IPS-18c (cell line): Measurements from ENCODE around the gene GEMIN7.
"Not testable (repeated sequence)": the region's sequence is repeated elsewhere in the genome, so short reads cannot be mapped to it uniquely, and the experiment has no call there.

ENCODE experiments used
- H3K4me3 ChIP-seq: 2 replicates; pipeline ENCODE4 v1.7.0; 2013; ENCODE audit warnings: low read depth, mild to moderate bottlenecking, low read length, moderate library complexity; ENCODE audit not compliant: insufficient read depth
- H3K9me3 ChIP-seq: one replicate; pipeline ENCODE4 v1.6.1; 2013; ENCODE audit warnings: mild to moderate bottlenecking, low read length, moderate library complexity; ENCODE audit not compliant: control insufficient read depth, insufficient read depth

Gene GEMIN7

DNA sequence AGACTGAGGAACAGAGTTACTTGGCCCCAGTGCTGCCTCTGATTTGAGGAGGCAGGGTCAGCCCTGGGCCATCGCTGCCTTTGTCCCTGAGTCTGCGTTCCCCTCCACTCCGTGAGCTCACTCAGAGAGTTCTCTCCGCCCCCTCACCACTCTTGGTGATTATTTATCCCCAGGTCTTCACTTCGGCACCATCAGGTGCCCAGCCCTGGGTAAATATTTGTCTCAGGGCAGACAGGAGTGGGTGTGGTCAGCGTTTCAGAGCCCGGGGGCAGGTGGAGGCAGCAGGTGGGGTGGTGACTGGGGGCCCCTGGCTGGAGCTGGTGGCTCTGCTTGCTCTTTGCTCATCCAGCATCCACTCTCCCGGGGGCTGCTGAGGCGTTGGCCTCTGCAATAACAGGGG, 34.6 kb downstream of the GEMIN7 start:
- Histone ChIP-seq H3K9me3 (no peaks in the 10 kb centered on the region), H3K4me3 (no peak overlapping the region)

DNA sequence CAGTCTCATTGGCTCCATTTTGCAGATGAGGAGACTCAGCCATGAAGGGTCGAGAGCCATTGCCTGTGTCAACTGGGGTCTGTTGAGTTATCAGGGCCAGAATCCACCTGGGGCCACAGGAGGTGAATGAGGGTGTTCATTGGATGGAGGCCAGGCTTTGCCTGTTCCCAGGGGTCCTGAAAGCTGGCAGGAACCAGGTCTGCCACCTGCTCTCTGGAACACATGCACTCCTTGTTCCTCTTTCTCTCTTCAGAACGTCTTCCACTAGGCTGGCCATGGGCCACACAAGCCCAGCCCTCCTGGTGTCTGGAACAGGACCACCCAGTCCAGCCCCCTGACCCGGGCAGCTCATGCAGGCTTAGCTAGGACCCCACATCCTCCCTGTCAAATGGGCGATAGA, 35.1 kb downstream of the GEMIN7 start:
- H3K9me3 ChIP-seq, result no peaks in the 10 kb centered on the region
- H3K4me3 ChIP-seq, result no peak overlapping the region

DNA sequence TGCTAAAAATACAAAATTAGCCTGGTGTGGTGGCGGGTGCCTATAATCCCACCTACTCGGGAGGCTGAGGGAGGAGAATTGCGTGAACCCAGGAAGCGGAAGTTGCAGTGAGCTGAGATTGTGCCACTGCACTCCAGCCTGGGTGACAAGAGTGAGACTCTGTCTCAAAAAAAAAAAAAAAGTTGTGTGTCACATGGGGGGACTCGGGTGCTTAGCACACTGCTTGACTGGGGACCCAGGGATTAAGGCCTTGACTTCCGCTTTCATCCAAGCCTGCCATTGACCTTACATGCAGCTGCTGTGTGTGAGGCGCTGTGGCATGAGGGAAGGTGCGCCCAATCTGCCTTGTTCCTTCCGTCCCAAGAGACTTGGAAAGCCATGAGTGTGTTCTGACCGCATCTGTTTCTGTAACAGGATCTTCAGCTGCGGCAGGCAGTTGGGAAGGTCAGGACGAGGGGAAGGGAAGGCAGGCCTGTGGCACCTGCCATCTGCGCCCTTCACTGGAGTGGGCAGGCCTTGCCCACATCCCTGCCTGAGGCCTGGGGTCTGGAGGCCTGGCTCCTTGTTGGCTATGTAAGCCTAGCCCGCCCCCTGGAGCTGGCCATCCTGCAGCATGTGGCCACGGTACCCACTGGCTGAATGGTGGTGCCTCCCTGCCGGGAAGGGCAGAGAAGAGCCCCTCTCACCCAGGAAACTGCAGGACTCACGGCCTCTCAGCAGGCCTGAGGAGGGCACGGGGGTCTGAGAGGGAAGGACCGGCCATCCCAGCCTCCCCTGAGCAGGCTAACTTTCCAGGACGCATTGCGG, 37.0 kb downstream of the GEMIN7 start:
- H3K4me3 ChIP-seq, result no peak overlapping the region; the same call in 1 of the 2 replicates
- H3K9me3 ChIP-seq, result no peaks in the 10 kb centered on the region

DNA sequence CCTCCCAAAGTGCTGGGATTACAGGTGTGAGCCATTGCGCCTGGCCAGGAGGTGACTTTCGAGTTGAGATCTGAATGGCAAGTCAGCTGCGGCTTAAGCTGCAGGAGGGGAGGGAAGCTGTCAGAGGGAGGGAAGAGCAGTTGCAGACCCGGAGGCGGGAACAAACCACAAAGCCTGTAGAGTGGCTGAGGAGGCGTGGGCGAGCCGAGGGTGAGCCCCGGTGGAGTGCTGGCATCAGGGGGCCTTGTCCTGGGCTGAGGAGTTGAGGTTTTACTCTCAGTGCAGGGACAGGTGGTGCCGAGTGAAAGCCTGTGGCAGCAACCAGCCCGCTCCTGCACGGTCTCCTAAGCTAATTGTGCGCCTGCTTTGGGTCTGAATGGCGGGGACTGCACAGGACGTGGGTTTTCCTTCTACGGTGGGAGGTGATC, 38.1 kb downstream of the GEMIN7 start:
- H3K9me3 ChIP-seq, result no peaks in the 10 kb centered on the region
- H3K4me3 ChIP-seq, result no peak overlapping the region

DNA sequence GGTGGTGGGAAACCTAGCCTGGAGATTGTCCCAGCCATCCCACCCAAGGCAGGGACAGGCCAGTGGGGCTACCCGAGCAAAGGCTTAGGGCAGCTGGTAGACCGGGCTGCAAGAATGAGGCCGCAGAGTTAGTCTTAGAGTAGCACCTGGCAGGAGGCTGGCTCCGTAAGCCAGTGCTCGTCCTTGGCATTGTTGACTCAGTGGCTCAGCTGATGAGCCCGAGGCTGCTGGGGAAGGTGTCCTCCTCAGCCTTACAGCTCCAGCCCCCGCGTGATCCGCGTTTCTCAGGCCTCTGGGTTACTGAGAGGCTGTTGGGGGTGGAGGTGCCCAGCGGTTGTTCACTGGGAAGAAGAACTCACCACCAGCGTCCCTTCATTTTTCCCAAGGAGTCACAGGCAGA, 38.6 kb downstream of the GEMIN7 start:
- no peak overlapping the region for H3K4me3 ChIP-seq
- H3K9me3 ChIP-seq, result no peaks in the 10 kb centered on the region

DNA sequence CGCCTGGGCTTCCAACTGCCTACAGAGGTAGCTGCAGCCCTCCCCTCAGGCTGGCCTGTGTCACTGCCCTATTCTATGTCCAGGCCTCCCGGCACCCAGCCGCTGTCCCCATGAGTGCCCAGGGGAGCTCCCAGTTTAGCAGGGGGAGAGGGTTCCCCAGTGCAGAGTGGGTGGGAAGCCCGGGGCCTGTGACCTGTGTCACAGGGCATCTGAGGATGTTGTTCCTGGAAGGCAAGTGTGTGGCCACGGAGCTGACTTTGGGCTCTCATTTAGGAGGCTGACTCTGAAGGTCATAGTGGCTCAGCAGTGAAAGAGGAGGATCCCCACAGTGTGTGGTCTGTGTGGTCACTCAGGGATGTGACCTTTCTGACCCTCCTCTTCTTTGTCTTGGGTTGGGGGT, 39.0 kb downstream of the GEMIN7 start:
- H3K4me3 ChIP-seq, result no peak overlapping the region

GRCh38 chr19:45118591-45119355, 39.7 kb downstream of the GEMIN7 start:
- not testable (repeated sequence) for H3K4me3 ChIP-seq, H3K9me3 ChIP-seq

More for the DNA sequence above, 39.0 kb downstream of the GEMIN7 start:
- H3K9me3 ChIP-seq, result no peaks in the 10 kb centered on the region

GRCh38 chr19:45119582-45119981, 40.5 kb downstream of the GEMIN7 start:
- Histone ChIP-seq H3K9me3 (no peaks in the 10 kb centered on the region), H3K4me3 (no peak overlapping the region)

DNA sequence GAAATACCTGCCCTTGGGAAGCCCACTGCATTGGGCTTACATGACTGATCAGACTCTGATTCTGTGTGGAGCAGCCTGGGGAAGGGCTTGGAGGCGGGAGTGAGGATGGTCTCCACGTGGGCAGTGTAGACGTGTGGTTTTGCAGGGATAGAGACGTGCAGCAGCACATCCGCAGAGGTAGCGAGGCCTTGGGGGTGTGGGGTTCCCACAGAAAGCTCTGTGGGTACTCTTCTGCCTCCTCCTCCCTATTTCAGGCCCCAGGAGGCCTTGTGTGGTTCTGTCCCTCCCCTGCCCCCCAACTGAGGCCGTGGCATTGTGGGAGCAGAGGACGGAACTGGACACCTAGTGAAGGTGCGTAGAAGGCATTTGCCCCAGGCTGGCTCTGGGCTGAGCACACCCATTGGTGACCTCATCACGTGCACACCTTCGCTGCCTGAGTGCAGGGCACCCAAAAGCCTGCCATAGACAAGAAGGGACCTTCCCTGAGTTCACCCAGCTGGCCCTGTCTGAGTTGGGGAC, 42.8 kb downstream of the GEMIN7 start:
- H3K9me3 ChIP-seq, result no peaks in the 10 kb centered on the region
- H3K4me3 ChIP-seq, result no peak overlapping the region

DNA sequence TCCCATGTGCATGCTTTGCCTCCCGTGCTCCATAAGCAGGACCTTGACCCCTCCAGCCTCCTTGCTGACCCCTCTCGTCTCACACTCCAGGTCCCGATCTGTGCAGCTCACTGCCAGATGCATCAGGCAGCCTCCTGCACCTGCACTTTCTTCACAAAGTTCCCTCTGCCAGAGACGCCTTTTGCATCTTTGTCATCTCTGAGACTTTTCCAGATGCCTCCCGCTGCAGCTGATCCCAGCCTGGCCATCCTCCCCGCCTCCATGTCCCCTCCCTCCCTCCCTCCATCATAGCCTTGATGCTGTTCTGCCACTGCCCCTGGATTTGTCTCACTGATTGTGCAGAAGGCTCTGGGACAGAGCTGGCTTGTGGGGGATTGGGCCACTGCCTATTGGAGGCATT, 43.8 kb downstream of the GEMIN7 start:
- no peak overlapping the region for H3K4me3 ChIP-seq

DNA sequence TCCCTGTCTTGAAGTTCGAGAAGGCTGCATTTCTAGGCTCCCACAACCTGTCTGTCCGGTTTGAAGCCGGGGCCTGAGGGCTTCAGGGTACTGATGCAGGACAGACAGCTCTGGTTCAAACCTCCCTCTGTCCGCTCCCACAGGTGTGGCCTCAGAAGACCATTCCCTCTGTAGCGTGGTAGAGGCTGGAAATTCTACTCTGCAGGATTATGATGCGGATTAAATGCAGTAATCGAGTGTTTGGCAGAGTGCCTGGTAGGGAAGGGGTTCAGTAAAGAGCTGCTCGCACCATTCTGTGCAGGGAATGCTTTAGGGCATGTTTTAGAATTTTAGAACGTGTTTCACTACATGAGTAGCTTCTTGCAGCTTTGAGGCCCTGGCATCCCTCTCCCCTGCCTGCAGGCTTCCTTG, 44.4 kb downstream of the GEMIN7 start:
- H3K4me3 ChIP-seq, result no peak overlapping the region
- no peaks in the 10 kb centered on the region for H3K9me3 ChIP-seq

More for the DNA sequence above, 43.8 kb downstream of the GEMIN7 start:
- no peaks in the 10 kb centered on the region for H3K9me3 ChIP-seq

GRCh38 chr19:45124021-45124420, 45.0 kb downstream of the GEMIN7 start:
- Histone ChIP-seq H3K9me3 (no peaks in the 10 kb centered on the region), H3K4me3 (no peak overlapping the region)

DNA sequence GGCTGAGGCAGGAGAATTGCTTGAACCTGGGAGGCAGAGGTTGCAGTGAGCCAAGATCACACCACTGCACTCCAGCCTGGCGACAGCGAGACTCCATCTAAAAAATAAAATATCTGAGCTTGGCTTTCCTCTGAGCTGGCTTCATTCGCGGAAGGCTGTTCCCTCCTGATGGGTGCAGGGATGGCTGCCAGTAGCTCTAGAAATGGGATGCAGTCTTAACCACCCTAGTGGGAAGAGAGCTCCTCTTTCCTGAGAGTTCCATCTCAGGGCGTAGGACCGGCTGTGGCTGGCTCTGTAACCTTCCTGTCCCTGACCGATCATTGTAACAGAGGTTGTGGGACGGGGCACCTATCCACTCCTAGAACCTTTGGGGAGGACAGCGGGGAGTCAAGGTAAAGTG, 46.3 kb downstream of the GEMIN7 start:
- H3K9me3 ChIP-seq, result no peaks in the 10 kb centered on the region
- H3K4me3 ChIP-seq, result no peak overlapping the region

DNA sequence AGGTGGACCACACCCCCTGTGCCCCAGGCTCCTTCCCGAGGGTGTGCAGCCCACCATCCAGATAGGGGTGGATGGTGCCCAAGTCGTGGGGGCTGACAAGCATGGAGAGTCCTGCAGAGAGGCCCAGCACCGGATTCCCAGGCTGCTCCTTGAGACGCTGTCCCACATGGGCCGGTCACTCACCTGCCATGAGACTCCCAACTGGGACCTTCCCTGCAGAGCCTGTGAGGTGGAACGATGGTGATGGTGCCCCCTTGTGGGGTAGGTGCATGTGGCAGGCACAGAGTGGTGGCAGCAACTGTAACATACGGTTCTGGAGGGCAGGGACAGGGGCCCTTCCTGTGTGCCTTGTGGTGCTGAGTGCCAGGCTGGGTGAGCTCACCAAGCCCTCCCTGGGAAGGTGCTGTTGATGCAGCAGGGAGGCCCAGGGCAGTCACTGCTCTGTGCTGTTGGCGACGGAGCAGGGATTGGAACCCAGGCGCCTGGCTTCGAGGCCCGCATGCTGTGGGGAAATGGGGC, 47.0 kb downstream of the GEMIN7 start:
- Histone ChIP-seq H3K9me3 (no peaks in the 10 kb centered on the region), H3K4me3 (no peak overlapping the region)

DNA sequence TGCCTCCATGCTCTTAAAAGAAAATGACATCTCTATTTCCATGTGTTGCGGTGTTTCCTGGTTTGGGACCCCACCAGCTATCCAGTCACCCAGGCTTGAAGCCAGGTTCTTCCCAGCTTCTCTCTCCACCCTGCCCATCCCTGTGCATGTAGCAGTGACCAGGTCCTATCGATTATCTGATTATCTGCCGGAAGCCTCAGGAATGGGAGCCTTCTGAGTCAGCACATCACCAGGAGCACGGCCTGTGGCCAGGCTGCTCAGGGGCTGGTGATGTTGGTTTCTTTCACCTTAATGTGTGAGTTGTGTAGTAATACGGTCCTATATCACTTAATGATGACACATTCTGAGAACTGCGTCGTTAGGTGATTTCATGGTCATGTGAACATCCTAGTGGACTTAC, 47.6 kb downstream of the GEMIN7 start:
- H3K4me3 ChIP-seq, result no peak overlapping the region
- H3K9me3 ChIP-seq, result no peaks in the 10 kb centered on the region

DNA sequence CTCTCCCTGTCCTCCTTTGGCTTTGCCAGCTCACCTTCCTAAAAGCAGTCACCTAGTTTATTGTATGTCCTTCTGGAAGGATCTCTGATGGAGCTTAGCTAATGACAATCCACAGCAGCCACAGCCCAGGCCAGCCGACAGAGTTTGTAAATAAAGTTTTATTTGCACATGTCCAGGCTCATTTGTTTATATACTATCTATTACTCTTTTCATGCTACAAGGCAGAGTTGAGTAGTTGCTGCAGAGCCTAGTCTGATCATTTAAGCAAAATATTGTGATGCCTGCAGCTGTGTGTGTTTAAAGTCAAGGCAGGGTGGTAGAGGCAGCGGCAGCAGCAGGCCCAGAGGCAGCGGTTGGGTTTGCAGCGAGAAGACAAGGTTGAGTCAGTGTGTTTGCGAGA, 49.1 kb downstream of the GEMIN7 start:
- H3K9me3 ChIP-seq, result no peaks in the 10 kb centered on the region
- no peak overlapping the region for H3K4me3 ChIP-seq

DNA sequence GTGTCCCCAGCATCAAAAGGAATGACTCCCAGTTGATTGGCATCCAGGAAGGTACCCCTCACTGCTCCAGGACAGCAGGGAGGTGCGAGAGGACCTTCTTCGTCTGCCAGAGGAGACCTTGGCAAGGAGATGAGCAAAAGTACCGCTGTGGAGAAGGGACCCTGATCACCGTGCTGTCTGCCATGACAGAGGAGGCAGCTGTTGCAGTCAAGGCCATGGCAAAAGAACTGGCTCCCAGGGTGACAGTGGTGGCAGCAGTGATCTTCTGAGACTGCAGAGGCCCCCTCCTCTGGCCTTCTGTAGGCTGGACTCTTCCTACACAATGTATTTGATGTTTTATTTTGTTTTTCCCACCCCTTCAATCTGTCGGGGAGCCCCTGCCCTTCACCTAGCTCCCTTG, 49.7 kb downstream of the GEMIN7 start:
- H3K4me3 ChIP-seq, result no peak overlapping the region
- H3K9me3 ChIP-seq, result no peaks in the 10 kb centered on the region

GRCh38 chr19:45130236-45130635, 51.2 kb downstream of the GEMIN7 start:
- no peak overlapping the region for H3K4me3 ChIP-seq
- H3K9me3 ChIP-seq, result no peaks in the 10 kb centered on the region
